HK-2 (cell line): ENCODE results near the gene PSMC4.
"Not testable (repeated sequence)": the region's sequence is repeated elsewhere in the genome, so short reads cannot be mapped to it uniquely, and the experiment has no call there.

Source experiments
- DNase-seq: peaks from one replicate; pipeline ENCODE4 v3.0.0-alpha.2; 2018; ENCODE audit not compliant: unreplicated experiment

Gene PSMC4

DNA sequence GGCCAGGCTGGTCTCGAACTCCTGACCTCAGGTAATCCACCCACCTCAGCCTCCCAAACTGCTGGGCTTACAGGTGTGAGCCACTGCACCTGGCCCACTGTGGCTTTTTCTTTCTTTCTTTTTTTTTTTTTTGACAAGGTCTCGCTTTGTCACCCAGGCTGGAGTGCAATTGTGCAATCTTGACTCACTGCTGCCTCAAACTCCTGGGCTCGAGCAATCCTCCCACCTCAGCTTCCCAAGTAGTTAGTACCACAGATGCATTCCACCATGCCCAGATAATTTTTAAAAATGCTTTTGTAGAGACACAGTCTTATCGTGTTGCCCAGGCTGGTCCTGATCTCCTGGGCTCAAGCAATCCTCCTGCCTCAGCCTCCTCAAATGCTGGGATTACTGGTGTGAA lies 24.4 kb upstream of the PSMC4 start:
- no peak for DNase-seq

GRCh38 chr19:39949026-39949747 lies 21.8 kb upstream of the PSMC4 start:
- no peak for DNase-seq

GRCh38 chr19:39951065-39951650 lies 19.8 kb upstream of the PSMC4 start:
- DNase-seq: no peak

DNA sequence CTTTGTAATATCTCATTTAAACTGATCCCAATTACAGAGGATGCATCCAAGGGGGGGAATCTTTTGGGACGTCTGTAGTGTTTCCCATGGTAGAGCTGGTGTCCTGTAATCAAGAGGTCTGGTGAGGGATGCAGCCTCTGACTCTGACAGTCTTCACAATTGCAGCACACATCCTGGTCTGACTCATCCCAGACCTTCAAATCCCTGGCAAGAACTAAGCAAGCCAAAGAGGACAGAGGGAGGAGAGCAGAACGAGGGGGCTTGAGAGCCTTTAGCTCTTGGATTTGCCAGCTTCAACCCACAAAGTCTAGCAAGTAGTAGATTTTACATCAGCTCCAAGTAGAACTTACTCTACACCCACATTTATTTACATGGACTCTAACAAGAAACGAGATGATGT lies 19.3 kb upstream of the PSMC4 start:
- no peak for DNase-seq

DNA sequence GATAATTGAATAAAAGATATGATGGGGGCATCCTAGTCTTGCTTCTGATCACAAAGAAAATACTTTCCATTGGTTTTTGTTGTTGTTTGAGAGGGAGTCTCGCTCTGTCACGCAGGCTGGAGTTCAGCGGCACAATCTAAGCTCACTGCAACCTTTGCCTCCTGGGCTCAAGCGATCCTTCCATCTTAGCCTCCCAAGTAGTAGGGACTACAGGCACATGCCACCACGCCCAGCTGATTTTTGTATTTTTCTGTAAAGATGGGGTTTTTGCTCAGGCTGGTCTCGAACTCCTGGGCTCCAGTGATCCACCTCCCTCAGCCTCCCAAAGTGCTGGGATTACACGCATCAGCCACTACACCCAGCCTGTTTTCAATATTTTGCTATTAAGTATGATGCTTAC lies 17.1 kb upstream of the PSMC4 start:
- DNase-seq: no peak

DNA sequence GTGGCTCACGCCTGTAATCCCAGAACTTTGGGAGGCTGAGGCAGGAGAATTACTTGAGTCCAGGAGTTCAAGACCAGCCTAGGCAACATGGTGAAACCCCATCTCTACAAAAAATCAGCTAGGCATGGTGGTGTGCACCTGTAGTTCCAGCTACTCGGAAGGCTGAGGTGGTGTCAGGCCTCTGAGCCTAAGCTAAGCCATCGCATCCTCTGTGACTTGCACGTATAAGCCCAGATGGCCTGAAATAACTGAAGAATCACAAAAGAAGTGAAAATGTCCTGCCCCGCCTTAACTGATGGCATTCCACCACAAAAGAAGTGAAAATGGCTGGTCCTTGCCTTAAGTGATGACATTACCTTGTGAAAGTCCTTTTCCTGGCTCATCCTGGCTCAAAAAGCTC lies 13.1 kb upstream of the PSMC4 start:
- DNase-seq: not testable (repeated sequence)

- not testable (repeated sequence) for DNase-seq
Measured at GRCh38 chr19:39958942-39959341, 12.0 kb upstream of the PSMC4 start.

GRCh38 chr19:39959407-39959806 lies 11.6 kb upstream of the PSMC4 start:
- not testable (repeated sequence) for DNase-seq

DNA sequence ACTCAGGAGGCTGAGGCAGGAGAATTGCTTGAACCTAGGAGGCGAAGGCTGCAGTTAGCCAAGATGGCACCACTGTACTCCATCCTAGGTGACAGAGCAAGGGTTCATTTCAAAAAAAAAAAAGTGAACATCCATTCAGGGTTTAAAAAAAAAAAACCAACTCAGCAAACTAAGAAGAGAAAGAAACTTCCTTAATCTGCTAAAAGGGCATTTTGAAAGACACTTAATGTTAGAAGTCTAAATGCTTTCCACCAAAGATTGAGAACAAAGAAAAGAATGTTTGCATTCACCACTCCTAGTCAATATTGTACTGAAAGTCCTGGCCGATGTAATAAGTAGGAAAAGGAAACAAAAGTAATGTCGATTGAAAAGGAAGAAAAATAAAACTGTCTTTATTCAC lies 7.1 kb upstream of the PSMC4 start:
- DNase-seq: no peak

DNA sequence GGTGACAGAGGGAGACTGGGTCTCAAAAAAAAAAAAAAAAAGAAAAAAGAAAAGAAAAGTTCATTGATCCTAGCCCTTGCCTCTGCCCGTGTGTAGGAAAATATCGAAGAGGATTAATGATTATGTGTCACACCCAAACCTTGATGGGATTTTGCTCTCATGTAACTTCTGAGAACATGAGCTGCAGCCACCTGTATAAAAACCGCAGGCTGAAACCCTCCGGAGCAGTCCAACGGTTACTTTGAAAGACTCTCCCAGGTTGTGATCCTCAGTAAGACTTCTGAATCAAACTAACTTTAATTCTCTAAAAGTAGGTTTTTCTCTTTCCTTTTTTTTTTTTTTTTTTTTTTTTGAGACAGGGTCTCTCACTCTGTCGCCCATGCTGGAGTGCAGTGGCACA lies 4.3 kb upstream of the PSMC4 start:
- DNase-seq: no peak

DNA sequence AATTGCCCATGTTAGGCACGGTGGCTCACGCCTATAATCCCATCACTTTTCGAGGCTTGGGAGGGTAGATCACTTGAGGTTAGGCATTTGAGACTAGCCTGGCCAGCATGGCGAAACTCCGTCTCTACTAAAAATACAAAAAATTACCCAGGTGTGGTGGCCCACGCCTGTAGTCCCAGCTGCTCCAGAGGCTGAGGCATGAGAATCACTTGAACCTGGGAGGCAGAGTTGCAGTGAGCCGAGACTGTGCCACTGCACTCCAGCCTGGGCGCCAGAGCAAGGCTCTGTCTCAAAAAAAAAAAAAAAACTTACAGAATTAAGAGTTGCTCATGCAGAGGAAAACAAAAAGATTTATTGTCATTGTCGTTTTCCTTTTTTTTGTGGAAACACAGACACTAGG lies 3.4 kb upstream of the PSMC4 start:
- DNase-seq: no peak

- DNase-seq: no peak
Measured at GRCh38 chr19:39968789-39969188, 2.2 kb upstream of the PSMC4 start.

DNA sequence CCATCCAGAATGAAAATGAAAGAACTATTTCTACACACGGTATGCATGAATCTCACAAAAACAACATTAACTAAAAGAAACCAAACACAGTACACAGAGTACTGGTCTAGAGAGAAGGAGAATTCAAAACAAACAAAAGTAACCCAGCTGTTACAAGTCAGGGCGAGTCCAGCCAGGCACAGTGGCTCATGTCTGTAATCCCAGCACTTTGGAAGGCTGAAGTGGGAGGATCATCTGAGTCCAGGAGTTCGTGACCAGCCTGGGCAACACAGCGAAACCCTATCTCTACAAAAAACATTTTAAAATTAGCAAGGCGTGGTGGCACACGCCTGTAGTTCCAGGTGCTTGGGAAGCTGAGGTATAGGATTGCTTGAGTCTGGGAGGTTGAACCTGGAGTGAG lies 1.7 kb upstream of the PSMC4 start:
- DNase-seq: no peak

GRCh38 chr19:39969681-39970424 lies 1.1 kb upstream of the PSMC4 start:
- no peak for DNase-seq

DNA sequence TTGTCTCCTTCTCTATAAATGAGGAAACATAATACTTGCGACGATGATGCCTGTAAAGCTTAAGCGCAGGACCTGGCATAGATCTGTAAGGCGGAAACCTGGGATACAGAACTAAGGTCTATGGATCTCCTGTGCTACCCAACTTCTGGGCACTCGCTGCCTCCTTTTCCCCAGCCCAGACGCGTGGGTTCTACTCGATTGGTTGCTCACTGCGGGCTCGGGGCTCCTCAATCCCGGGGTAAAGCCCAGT lies 615 bp upstream of the PSMC4 start:
- DNase-seq: no peak

- DNase-seq: no peak
Measured at GRCh38 chr19:39971380-39972035, 543 bp downstream of the PSMC4 start.

GRCh38 chr19:39974377-39975155 lies 3.6 kb downstream of the PSMC4 start:
- DNase-seq: no peak

- no peak for DNase-seq
Measured at GRCh38 chr19:39982883-39983282, 11.9 kb downstream of the PSMC4 start.

GRCh38 chr19:39983695-39984300 lies 12.8 kb downstream of the PSMC4 start:
- DNase-seq: no peak

DNA sequence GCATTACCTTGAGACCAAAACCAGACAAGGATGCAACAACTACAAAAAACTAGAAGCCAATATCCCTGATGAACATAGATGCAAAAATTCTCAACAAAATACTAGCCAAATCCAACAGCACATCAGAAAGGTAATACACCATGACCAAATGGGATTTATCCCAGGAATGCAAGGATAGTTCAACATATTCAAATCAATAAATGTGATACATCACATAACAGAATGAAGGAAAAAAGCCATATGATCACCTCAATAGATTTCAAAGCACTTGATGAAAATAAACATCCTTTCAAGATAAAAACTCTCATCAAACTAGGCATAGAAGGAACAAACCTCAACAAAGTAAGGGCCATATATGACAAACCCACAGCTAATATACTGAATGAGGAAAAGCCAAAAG lies 15.7 kb downstream of the PSMC4 start:
- DNase-seq: no peak

DNA sequence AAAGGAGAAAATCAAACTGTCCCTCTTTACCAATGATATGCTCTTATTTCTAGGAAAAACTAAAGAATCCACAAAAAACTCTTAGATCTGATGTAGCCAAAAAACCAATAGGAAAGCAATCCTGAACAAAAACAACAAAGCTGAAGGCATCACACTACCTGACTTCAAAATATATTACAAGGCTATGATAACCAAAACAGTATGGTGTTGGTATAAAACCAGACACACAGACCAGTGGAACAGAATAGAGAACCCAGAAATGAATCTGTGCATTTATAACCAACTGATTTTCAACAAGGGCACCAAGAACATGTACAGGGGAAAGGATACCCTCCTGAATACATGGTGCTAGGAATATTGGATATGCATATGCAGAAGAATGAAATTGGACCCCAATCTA lies 16.2 kb downstream of the PSMC4 start:
- no peak for DNase-seq

DNA sequence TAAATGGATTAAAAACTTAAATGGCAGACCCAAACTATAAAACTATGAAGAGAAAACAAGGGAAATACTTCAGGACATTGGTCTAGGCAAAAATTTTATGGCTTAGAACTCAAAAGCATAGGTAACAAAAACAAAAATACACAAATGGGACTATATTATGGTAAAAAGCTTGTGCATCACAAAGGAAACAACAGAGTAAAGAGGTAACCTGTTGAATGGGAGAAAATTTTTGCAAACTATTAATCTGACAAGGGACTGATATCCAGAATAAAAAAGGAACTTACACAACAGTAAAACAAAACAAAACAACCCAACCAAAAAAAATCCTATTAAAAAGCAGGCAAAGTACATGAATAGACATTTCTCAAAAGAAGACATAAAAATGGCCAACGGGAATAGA lies 16.6 kb downstream of the PSMC4 start:
- no peak for DNase-seq
